DOHH2 (cell line): ENCODE measurements around the gene ADIPOR2.

Source experiments
- H3F3A ChIP-seq: fragments of 200-600 bp; sonication (generic), shearing (Covaris generic); 2 replicates; pipeline ENCODE4 v1.6.0; 2016; ENCODE audit warnings: antibody characterized with exemption, mild to moderate bottlenecking; ENCODE audit not compliant: control insufficient read depth, insufficient read depth
- H3K27ac ChIP-seq: fragments of 200-600 bp; sonication (generic); 2 replicates; pipeline ENCODE4 v1.5.1; 2014; ENCODE audit warnings: low read depth, mild to moderate bottlenecking, low read length, moderate library complexity
- H3K27me3 ChIP-seq: fragments of 200-600 bp; sonication (generic); 2 replicates; pipeline ENCODE4 v1.6.1; 2014; ENCODE audit warnings: mild to moderate bottlenecking, low read length, mixed read lengths; ENCODE audit not compliant: control insufficient read depth
- H3K36me3 ChIP-seq: fragments of 200-600 bp; sonication (generic); 2 replicates; pipeline ENCODE4 v1.6.1; 2014; ENCODE audit warnings: mild to moderate bottlenecking, low read length, moderate library complexity, mixed read lengths; ENCODE audit not compliant: control insufficient read depth
- H3K4me1 ChIP-seq: fragments of 200-600 bp; sonication (generic); 2 replicates; pipeline ENCODE4 v1.6.1; 2014; ENCODE audit warnings: mild to moderate bottlenecking, low read length, mixed read lengths; ENCODE audit not compliant: control insufficient read depth
- H3K4me2 ChIP-seq: fragments of 200-600 bp; sonication (generic); 2 replicates; pipeline ENCODE4 v1.6.0; 2014; ENCODE audit warnings: mild to moderate bottlenecking, low read length, moderate library complexity
- H3K4me3 ChIP-seq: fragments of 200-600 bp; sonication (generic); 2 replicates; pipeline ENCODE4 v1.5.1; 2014; ENCODE audit warnings: mild to moderate bottlenecking, low read length, mixed read lengths
- H3K79me2 ChIP-seq: fragments of 200-600 bp; sonication (generic); 2 replicates; pipeline ENCODE4 v1.6.1; 2014; ENCODE audit warnings: mild to moderate bottlenecking, low read length, mixed read lengths; ENCODE audit not compliant: control insufficient read depth
- H3K9me2 ChIP-seq: fragments of 200-600 bp; sonication (generic); replicated peaks from 2 replicates; pipeline ENCODE4 v1.6.1; 2014; ENCODE audit warnings: mild to moderate bottlenecking, low read length, mixed read lengths; ENCODE audit not compliant: control insufficient read depth
- H3K9me3 ChIP-seq: fragments of 200-600 bp; sonication (generic); 2 replicates; pipeline ENCODE4 v1.6.1; 2014; ENCODE audit warnings: antibody characterized with exemption, low read length, mixed read lengths; ENCODE audit not compliant: control insufficient read depth, insufficient read depth
- H4K20me1 ChIP-seq: fragments of 200-600 bp; sonication (generic); 2 replicates; pipeline ENCODE4 v1.6.0; 2014; ENCODE audit warnings: low read depth, mild to moderate bottlenecking, antibody characterized with exemption, low read length, moderate library complexity; ENCODE audit not compliant: control insufficient read depth, insufficient read depth
- CTCF ChIP-seq: fragments of 200-600 bp; sonication (generic); IDR thresholded peaks from one replicate; pipeline ENCODE4 v1.5.1; 2014; ENCODE audit warnings: antibody characterized with exemption, mild to moderate bottlenecking, low read depth, low read length; ENCODE audit not compliant: poor library complexity, severe bottlenecking
- EZH2phosphoT487 ChIP-seq: fragments of 200-600 bp; sonication (generic); IDR thresholded peaks from 2 replicates; pipeline ENCODE4 v1.6.1; 2017; ENCODE audit warnings: borderline replicate concordance, mild to moderate bottlenecking, antibody characterized with exemption, low read length, moderate library complexity, mixed read lengths

Gene ADIPOR2

GRCh38 chr12:1834186-1834925, 143.5 kb downstream of the ADIPOR2 start:
- H3K4me3 ChIP-seq, result no peak overlapping the region
- no peak overlapping the region for H3K27ac ChIP-seq
- no peaks in the 10 kb centered on the region for H3K9me2 ChIP-seq
- no peaks in the 10 kb centered on the region for H3K9me3 ChIP-seq
- no peaks in the 10 kb centered on the region for H3K36me3 ChIP-seq
- peaks cover 8% of the 10 kb centered on the region for H3K27me3 ChIP-seq
- H3F3A ChIP-seq, result no peaks in the 10 kb centered on the region
- no peaks in the 10 kb centered on the region for H4K20me1 ChIP-seq
- no peak overlapping the region for H3K4me2 ChIP-seq
- H3K4me1 ChIP-seq, result no peaks in the 10 kb centered on the region
- no peaks in the 10 kb centered on the region for H3K79me2 ChIP-seq
- TF ChIP-seq CTCF (no peak), EZH2phosphoT487 (no peak)

DNA sequence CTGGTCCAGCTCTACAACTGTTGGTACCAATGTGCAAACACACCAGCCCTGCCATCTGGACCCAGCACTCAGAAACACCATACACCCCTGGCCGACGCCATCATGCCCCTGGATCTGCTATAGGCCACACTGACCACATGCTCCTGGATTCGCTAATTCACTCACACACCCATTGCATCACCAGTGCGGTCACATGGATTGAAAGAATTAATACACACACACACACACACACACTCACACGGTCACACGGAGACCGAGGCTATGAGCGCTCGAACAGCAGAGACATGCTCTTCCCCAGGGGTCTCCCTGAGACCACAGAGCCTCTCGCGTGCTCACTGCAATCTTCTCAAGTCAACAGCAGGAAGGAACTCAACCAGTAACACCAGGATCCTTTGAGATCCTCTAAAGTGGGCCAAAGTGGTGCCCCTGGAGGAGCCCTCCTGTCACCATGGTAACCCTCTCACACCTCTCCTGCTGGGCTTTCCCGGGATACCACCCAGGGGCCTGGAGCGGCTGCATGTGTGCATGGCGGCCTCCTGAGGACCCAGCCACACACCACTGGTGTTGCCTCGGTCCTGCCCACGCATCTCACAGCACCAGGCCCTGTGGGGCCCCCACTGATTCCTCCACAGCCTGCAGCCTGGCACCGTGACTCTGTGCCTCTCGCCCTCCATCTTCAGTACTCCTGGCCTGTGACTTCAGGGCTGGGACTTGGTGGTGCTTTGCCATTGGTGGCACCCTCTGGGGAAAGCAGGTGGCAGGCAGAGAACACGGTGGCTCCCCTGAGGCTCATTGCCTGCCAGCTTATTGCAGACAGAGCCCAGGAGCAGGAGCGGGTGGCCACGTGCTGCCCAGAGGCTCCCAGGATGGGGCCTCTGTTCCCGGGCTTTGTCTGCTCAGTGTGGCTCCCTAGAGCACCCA, 144.6 kb downstream of the ADIPOR2 start:
- Histone ChIP-seq H3K4me1 (no peaks in the 10 kb centered on the region), H4K20me1 (no peaks in the 10 kb centered on the region), H3K79me2 (no peaks in the 10 kb centered on the region), H3K4me3 (no peak overlapping the region), H3K27me3 (peaks cover 8% of the 10 kb centered on the region), H3K36me3 (no peaks in the 10 kb centered on the region), H3K4me2 (no peak overlapping the region), H3K9me3 (no peaks in the 10 kb centered on the region), H3F3A (no peaks in the 10 kb centered on the region), H3K9me2 (no peaks in the 10 kb centered on the region), H3K27ac (no peak overlapping the region)
- TF ChIP-seq CTCF (no peak), EZH2phosphoT487 (no peak)

- Histone ChIP-seq H3K9me3 (no peaks in the 10 kb centered on the region), H3F3A (no peaks in the 10 kb centered on the region), H3K36me3 (no peaks in the 10 kb centered on the region), H3K27ac (no peak overlapping the region), H3K4me2 (no peak overlapping the region), H3K4me3 (no peak overlapping the region), H3K9me2 (no peaks in the 10 kb centered on the region), H3K27me3 (peaks cover 8% of the 10 kb centered on the region), H3K4me1 (no peaks in the 10 kb centered on the region), H4K20me1 (no peaks in the 10 kb centered on the region), H3K79me2 (no peaks in the 10 kb centered on the region)
- TF ChIP-seq EZH2phosphoT487, result no peak
- no peak for TF ChIP-seq CTCF
Observed at GRCh38 chr12:1836241-1836803, 145.5 kb downstream of the ADIPOR2 start.
